Left renal pelvis (tissue), 4 donors: Measurements from ENCODE around the gene IGFBP4. TPM values are rescaled to one million over a fixed set of nuclear protein-coding genes. Genes with fewer than 3 reads are reported as not detected.

Experiments used
- polyA plus RNA-seq, 4 donors: library from polyadenylated mRNA; unstranded; fragments of 120-200 nt; gene quantifications; one replicate each; pipeline ENCODE4 v1.2.1, GENCODE V29; 2013; ENCODE audit not compliant: insufficient read length in 4 of 4

IGFBP4 gene
- polyA plus RNA-seq, 4 donors = 297 to 669 (median 378) TPM

Other genes starting within 250 kb of the IGFBP4 start
- gene WIPF2, start 224.1 kb upstream of the IGFBP4 start, polyA plus RNA-seq = 10 to 100 TPM; 19.8 to 32.2 (median 29.9) TPM
- gene CDC6, start 155.6 kb upstream of the IGFBP4 start, polyA plus RNA-seq = 10 to 100 TPM; 15.3 to 26.8 (median 22.4) TPM
- 10 to 100 TPM; 35.2 to 60.5 (median 38.6) TPM for gene RARA, start 134.3 kb upstream of the IGFBP4 start, polyA plus RNA-seq
- gene GJD3, start 78.7 kb upstream of the IGFBP4 start, polyA plus RNA-seq = not detected
- 100 to 1,000 TPM; 162 to 190 (median 179) TPM for gene TOP2A, start 25.6 kb upstream of the IGFBP4 start, polyA plus RNA-seq
- gene TNS4, start 58.2 kb downstream of the IGFBP4 start, polyA plus RNA-seq = under 1 TPM; 0.06 to 0.26 (median 0.19) TPM
- under 1 TPM; 0.14 to 0.53 (median 0.44) TPM for gene CCR7, start 122.0 kb downstream of the IGFBP4 start, polyA plus RNA-seq
- gene SMARCE1, start 204.4 kb downstream of the IGFBP4 start, polyA plus RNA-seq = 100 to 1,000 TPM; 247 to 327 (median 263) TPM
- gene KRT222, start 221.7 kb downstream of the IGFBP4 start, polyA plus RNA-seq = 1 to 10 TPM in 1 of 4 donors, under 1 TPM in 3; 0.09 to 1.7 (median 0.24) TPM